HUES6 (cell line): ENCODE measurements around the gene MISP.
A peak's percentile ranks its signal among the peaks of the same experiment; 100 is the strongest.
"Not testable (repeated sequence)": the region's sequence is repeated elsewhere in the genome, so short reads cannot be mapped to it uniquely, and the experiment has no call there.

ENCODE experiments used
- H3K27ac ChIP-seq: 2 replicates; pipeline ENCODE4 v1.7.0; 2013; ENCODE audit warnings: low read depth, mild to moderate bottlenecking, low read length, inconsistent platforms
- H3K27me3 ChIP-seq: 2 replicates; pipeline ENCODE4 v1.6.1; 2013; ENCODE audit warnings: low read length; ENCODE audit not compliant: control insufficient read depth, insufficient read depth
- H3K36me3 ChIP-seq: 2 replicates; pipeline ENCODE4 v1.6.1; 2013; ENCODE audit warnings: low read length; ENCODE audit not compliant: control insufficient read depth, insufficient read depth
- H3K4me1 ChIP-seq: 2 replicates; pipeline ENCODE4 v1.6.1; 2013; ENCODE audit warnings: low read length; ENCODE audit not compliant: control insufficient read depth, insufficient read depth
- H3K4me3 ChIP-seq: 2 replicates; pipeline ENCODE4 v1.5.1; 2013; ENCODE audit warnings: low read depth, low read length
- H3K9ac ChIP-seq: one replicate; pipeline ENCODE4 v1.6.1; 2013; ENCODE audit warnings: mild to moderate bottlenecking, low read length
- H3K9me3 ChIP-seq: 2 replicates; pipeline ENCODE4 v1.6.1; 2013; ENCODE audit warnings: low read depth, low read length; ENCODE audit not compliant: control insufficient read depth, insufficient read depth

Gene MISP

DNA sequence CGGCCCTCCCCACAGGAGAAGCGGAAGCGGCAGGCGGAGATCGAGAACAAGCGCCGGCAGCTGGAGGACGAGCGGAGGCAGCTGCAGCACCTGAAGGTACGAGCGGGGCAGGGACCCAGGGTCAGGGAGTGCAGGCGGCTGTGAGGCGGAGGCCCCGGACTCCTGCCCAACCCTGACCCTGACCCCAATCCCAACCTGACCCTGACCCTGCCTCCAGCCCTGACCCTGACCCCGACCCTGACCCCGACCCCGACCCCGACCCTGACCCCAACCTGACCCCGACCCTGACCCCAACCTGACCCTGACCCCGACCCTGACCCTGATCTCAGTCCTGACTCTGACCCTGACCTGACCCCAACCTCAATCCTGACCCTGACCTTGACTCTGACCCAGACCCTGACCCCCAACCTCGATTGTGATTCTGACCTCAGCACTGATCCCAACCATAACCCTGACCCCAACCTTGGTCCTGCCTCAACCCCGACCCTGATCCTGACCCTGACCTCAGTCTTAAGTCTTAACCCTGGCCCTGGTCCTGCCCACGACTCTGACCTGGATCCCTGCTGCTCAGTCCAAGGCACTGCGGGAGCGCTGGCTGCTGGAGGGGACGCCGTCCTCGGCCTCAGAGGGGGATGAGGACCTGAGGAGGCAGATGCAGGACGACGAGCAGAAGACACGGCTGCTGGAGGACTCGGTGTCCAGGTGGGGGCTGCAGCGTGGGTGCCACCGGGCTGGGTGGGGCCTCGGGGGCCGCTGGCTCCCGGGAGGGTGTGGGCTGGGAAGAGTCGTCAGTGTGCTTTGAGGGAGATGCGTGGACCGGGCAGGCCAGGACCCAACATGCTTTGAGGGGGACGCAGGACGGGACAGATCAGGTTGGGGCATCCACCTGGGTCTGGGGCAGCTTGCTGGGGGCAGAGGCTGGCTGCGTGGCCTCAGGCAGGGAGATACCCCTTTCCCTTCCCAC, 23.6 kb upstream of the MISP start:
- Histone ChIP-seq H3K36me3 (peaks cover 2% of the 10 kb centered on the region), H3K4me3 (no peak overlapping the region), H3K27ac (no peak overlapping the region), H3K9me3 (no peaks in the 10 kb centered on the region), H3K27me3 (no peaks in the 10 kb centered on the region), H3K9ac (no peak overlapping the region), H3K4me1 (0 out of 2 replicates have a peak, but pooled peaks cover 3% of the 10 kb centered on the region)

DNA sequence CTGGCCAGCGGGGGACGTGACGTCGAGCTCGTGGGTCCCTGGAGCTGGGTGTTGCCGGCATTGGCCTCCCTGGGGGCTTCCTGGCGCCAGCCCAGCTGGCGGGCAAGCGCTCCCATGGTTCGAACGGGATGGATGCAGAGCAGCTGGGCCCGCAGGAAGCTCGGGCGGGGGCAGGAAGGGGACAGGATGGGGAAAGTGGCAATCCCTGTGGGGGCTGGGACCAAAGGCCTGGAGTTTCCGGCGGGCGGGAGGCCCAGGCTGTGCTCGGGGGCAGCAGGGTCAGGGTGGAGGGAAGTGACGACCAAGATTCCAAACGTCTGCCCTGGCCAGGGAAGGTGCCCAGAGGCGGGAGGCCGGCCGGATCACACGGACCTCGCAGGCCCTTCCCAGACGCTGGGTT, 22.9 kb upstream of the MISP start:
- Histone ChIP-seq H3K9ac (no peak overlapping the region), H3K27me3 (no peaks in the 10 kb centered on the region), H3K4me3 (no peak overlapping the region), H3K27ac (no peak overlapping the region), H3K9me3 (no peaks in the 10 kb centered on the region), H3K36me3 (peaks cover 2% of the 10 kb centered on the region), H3K4me1 (0 out of 2 replicates have a peak, but pooled peaks cover 3% of the 10 kb centered on the region)

DNA sequence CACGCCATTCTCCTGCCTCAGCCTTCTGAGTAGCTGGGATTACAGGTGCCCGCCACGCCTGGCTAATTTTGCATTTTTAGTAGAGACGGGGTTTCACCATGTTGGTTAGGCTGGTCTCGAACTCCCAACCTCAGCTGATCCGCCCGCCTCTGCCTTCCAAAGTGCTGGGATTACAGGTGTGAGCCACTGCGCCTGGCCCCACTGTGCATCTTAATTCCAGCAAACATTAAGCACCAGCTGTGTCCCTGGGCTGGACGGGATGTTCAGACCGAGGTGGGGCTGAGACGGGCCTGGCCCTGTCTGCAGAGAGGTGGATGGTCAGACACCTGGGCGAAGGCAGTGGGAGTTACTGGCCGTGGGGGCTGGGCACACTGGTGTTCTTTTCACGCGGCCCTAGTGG, 21.3 kb upstream of the MISP start:
- peak overlapping the region; percentile 13; the same call in 1 of the 2 replicates for H3K27ac ChIP-seq
- H3K4me1 ChIP-seq, H3K27me3 ChIP-seq, H3K36me3 ChIP-seq, H3K9me3 ChIP-seq, H3K9ac ChIP-seq, H3K4me3 ChIP-seq: not testable (repeated sequence)

DNA sequence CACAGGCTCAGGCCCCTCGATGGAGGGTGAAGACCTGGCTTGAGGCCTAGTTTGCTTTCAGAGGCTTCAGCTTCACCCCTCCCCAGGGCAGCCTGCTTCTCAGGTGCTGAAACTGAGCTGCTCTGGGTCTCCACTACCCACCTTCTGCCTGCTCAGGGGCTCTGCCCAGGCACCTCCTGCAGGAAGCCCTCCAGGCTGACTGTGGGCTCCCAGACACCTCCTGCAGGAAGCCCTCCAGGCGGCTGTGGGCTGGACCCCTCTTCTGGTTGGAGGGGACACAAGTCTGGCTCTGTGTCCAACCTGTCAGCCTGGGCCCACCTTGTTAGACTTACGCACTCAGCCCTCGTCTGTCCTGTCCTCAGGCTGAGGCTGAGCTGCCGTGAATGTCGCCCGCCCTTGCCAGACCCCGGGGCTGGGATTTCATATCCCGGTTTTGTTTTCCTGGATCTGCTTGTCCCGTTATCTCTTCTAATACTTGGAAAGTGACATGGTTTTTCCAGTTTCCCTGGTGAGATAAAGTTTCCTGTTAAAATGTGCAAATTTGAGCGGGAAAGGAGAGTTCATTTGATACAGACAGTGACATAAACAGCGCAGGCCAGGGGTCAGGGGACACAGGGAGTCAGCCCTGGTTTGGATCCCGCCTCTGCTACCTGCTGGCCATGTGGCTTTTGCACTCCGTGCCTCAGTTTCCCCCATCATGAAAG, 20.8 kb upstream of the MISP start:
- Histone ChIP-seq H3K9me3 (no peaks in the 10 kb centered on the region), H3K36me3 (peaks cover 2% of the 10 kb centered on the region), H3K4me1 (0 out of 2 replicates have a peak, but pooled peaks cover 3% of the 10 kb centered on the region), H3K27me3 (no peaks in the 10 kb centered on the region), H3K9ac (no peak overlapping the region), H3K27ac (peak overlapping the region; percentile 13; the same call in 1 of the 2 replicates), H3K4me3 (no peak overlapping the region)

DNA sequence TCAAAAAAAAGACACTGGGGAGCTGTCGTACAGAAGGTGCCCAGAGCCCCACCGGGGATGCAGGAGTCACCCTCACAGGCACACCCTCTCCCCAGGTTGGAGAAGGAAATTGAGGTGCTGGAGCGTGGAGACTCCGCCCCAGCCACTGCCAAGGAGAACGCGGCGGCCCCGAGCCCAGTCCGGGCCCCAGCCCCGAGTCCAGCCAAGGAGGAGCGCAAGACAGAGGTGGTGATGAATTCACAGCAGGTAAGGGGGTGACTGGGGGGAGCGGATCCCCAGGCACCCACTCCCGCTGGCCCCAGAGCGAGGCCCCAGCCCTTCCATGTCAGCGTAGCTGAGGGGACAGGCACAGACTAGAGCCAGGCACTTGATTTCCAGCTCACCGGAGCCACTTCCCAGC, 19.9 kb upstream of the MISP start:
- Histone ChIP-seq H3K27me3 (no peaks in the 10 kb centered on the region), H3K36me3 (peaks cover 2% of the 10 kb centered on the region), H3K4me3 (no peak overlapping the region), H3K9me3 (no peaks in the 10 kb centered on the region), H3K9ac (no peak overlapping the region), H3K4me1 (0 out of 2 replicates have a peak, but pooled peaks cover 3% of the 10 kb centered on the region), H3K27ac (no peak overlapping the region)

DNA sequence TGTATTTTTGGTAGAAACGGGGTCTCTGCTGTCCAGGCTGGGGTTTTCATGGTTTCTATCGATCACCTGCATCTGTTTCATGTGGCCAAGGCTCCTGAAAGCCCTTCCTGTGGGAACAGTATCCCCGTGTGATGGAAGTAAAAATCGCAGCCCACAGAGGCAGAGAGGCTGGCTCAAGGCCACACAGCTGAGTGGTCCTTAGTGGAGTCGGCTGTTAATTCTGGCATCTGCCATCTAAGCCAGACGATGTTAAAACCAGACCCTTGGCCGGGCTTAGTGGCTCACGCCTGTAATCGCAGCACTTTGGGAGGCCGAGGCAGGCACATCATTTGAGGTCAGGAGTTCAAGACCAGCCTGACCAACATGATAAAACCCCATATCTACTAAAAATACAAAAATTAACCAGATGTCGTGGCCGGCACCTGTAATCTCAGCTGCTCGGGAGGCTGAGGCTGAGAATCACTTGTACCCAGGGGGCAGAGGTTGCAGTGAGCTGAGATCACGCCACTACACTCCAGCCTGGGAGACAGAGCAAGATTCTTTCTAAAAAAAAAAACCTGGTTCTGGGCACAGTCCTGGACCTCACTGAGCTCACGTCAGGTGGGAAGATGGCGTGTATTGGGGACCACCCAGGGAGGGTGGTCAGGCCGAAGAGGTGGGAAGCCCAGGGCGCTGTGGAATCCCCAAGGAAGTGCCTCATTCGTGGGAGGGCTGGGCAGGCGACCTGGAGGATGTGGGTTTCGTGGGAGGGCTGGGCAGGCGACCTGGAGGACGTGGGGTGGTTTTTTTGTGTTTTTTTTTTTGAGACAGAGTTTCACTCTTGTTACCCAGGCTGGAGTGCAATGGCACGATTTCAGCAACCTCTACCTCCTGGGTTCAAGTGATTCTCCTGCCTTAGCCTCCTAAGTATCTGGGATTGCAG, 18.5 kb upstream of the MISP start:
- Histone ChIP-seq H3K27me3 (no peaks in the 10 kb centered on the region), H3K36me3 (peaks cover 2% of the 10 kb centered on the region), H3K27ac (no peak overlapping the region), H3K4me3 (no peak overlapping the region), H3K4me1 (0 out of 2 replicates have a peak, but pooled peaks cover 3% of the 10 kb centered on the region), H3K9me3 (no peaks in the 10 kb centered on the region), H3K9ac (no peak overlapping the region)

DNA sequence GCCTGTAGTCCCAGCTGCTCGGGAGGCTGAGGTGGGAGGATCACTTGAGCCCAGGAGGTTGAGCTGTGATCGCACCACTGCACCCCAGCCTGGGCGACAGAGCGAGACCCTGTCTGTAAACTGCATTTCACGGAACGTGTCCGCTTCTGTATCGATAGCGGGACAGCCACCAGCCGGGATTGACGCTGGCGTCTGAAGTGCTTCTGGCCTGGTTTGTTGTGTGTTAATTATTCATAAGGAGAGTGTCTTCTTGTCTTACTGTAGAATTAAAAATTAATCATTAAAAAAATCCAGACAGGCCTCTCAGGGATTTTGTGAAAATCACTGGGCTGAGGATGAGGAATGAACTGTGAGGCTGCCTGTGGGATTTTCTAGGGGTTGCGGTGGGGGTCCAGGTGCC, 16.2 kb upstream of the MISP start:
- H3K27ac ChIP-seq, result no peak overlapping the region
- no peaks in the 10 kb centered on the region for H3K9me3 ChIP-seq
- H3K4me1 ChIP-seq, result 0 out of 2 replicates have a peak, but pooled peaks cover 3% of the 10 kb centered on the region
- H3K36me3 ChIP-seq, result no peaks in the 10 kb centered on the region; the same call in none of the 2 replicates
- H3K9ac ChIP-seq, result no peak overlapping the region
- no peak overlapping the region for H3K4me3 ChIP-seq
- H3K27me3 ChIP-seq, result no peaks in the 10 kb centered on the region

DNA sequence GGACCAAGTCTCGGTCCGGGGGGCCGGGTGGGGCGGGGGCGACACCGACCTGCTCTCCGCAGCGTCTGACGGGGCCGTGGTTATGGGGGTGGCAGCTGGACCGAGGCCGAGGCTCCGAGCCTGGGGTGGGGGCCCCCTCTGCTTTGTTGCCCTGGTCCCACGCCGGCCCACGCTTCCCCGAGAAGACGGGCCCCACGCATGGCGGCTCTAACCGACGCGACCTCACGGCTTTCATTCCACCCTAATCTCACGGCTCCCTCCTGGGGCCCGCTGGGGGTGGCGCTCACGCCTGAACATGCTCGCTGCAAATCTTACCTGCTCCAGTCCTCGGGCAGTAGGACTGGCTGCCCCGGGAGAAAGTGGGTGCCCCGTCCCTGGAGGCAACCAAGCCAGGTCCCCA, 14.8 kb upstream of the MISP start:
- H3K9ac ChIP-seq, result no peak overlapping the region
- no peak overlapping the region for H3K27ac ChIP-seq
- H3K4me3 ChIP-seq, result no peak overlapping the region
- no peaks in the 10 kb centered on the region for H3K4me1 ChIP-seq
- no peaks in the 10 kb centered on the region; the same call in none of the 2 replicates for H3K36me3 ChIP-seq
- no peaks in the 10 kb centered on the region for H3K27me3 ChIP-seq
- H3K9me3 ChIP-seq, result no peaks in the 10 kb centered on the region

DNA sequence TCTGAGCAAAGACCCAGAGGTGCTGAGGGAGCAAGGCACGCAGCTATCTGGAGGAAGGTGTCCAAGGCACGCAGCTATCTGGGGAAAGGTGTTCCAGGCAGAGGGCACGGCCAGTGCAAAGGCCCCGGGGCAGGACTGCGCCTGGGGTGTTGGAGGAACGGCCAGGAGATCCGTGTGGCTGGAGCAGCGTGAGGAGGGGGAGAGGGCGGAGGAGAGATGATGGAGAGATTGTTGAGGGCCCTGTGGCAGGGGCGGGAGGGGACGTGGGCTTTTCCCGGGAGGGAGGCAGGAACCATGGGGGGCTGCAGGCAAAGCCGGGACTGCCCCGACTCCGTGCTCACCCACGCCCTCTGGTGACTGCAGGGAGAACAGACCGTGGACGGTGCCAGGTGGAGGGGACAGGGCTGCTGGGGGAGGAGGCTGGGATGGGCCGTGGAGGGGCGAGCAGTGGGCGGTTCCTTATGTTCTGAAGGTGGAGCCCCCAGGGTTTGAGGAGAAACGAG, 13.3 kb upstream of the MISP start:
- no peaks in the 10 kb centered on the region for H3K9me3 ChIP-seq
- no peak overlapping the region for H3K27ac ChIP-seq
- no peak overlapping the region for H3K4me3 ChIP-seq
- no peaks in the 10 kb centered on the region for H3K4me1 ChIP-seq
- no peak overlapping the region for H3K9ac ChIP-seq
- H3K27me3 ChIP-seq, result no peaks in the 10 kb centered on the region
- no peaks in the 10 kb centered on the region for H3K36me3 ChIP-seq

DNA sequence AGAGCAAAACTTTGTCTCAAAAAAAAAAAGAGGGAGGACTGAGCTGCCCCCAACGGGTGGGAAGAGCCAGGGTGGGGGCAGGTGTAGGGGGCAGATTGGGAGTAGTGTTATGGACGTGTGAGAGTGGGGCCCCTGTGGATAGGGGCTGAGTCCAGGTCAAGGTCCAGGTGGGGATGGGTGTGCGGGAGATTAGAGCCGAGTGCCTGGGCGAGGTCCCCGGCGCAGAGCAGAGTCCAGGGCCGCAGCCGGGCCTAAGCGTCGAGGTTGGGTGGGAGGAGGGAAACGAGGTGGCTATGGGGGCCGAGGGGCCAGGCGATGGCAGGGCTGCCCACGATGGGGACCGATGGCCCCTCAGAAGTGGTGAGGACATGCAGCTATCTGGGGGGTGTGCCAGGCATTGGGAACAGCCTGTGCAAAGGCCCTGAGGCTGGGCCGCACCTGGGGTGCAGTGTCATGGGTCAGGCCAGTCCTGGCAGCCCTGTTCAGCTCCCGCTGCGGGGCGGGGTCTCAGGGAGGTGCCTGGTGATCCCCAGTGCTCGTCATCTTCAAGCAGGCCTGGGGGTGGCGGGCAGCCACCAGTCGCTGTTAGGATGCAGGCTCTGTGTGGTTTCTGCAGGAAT, 12.3 kb upstream of the MISP start:
- no peaks in the 10 kb centered on the region for H3K4me1 ChIP-seq
- no peak overlapping the region for H3K4me3 ChIP-seq
- H3K27ac ChIP-seq, result no peak overlapping the region
- no peaks in the 10 kb centered on the region for H3K27me3 ChIP-seq
- H3K36me3 ChIP-seq, result no peaks in the 10 kb centered on the region
- H3K9me3 ChIP-seq, result no peaks in the 10 kb centered on the region
- H3K9ac ChIP-seq, result no peak overlapping the region
